DND-41 (cell line): Measurements from ENCODE around the gene CD276.

Experiments used
- ATAC-seq: fragments of 200-7000 bp; cut with Tn5 transposase; 3 replicates; pipeline ENCODE4 v1.9.1; 2021; ENCODE audit warnings: low read depth; ENCODE audit not compliant: insufficient read depth
- DNase-seq: peaks from one replicate; pipeline ENCODE4 v3.0.0-alpha.2; 2020
- H2AFZ ChIP-seq: 2 replicates; pipeline ENCODE4 v1.6.0; 2012; ENCODE audit warnings: low read depth, low read length
- H3K27ac ChIP-seq: 2 replicates; pipeline ENCODE4 v1.5.1; 2012; ENCODE audit warnings: low read length, inconsistent platforms
- H3K27me3 ChIP-seq: fragments of 200-600 bp; sonication (generic); 2 replicates; pipeline ENCODE4 v1.6.0; 2012; ENCODE audit warnings: low read length, mild to moderate bottlenecking, inconsistent platforms; ENCODE audit not compliant: insufficient read depth, poor library complexity
- H3K36me3 ChIP-seq: 2 replicates; pipeline ENCODE4 v1.5.1; 2012; ENCODE audit warnings: low read length, inconsistent platforms; ENCODE audit not compliant: insufficient read depth
- H3K4me1 ChIP-seq: 2 replicates; pipeline ENCODE4 v1.5.1; 2012; ENCODE audit warnings: mild to moderate bottlenecking, low read length; ENCODE audit not compliant: insufficient read depth
- H3K4me2 ChIP-seq: 2 replicates; pipeline ENCODE4 v1.6.0; 2012; ENCODE audit warnings: mild to moderate bottlenecking, moderate library complexity, low read length, inconsistent platforms; ENCODE audit not compliant: insufficient read depth
- H3K4me3 ChIP-seq, 2 experiments: fragments of 200-600 bp in 1 of 2; shearing (Covaris generic) in 1 of 2; 2 replicates each; pipeline ENCODE4 v1.5.1; 2012 to 2016; ENCODE audit warnings: inconsistent platforms in 2 of 2, low read length in 2 of 2, mild to moderate bottlenecking in 2 of 2, low read depth in 1 of 2, moderate library complexity in 1 of 2
- H3K79me2 ChIP-seq: 2 replicates; pipeline ENCODE4 v1.6.0; 2012; ENCODE audit warnings: low read length, inconsistent platforms; ENCODE audit not compliant: insufficient read depth
- H3K9ac ChIP-seq: 2 replicates; pipeline ENCODE4 v1.6.0; 2012; ENCODE audit warnings: low read depth, mild to moderate bottlenecking, inconsistent platforms, low read length, moderate library complexity
- H3K9me3 ChIP-seq: 2 replicates; pipeline ENCODE4 v1.5.1; 2012; ENCODE audit warnings: low read length, moderate library complexity, mild to moderate bottlenecking, inconsistent platforms; ENCODE audit not compliant: insufficient read depth, severe bottlenecking
- H4K20me1 ChIP-seq: 2 replicates; pipeline ENCODE4 v1.6.0; 2012; ENCODE audit warnings: low read length; ENCODE audit not compliant: insufficient read depth
- CTCF ChIP-seq: IDR thresholded peaks from 2 replicates; pipeline ENCODE4 v1.5.1; 2012; ENCODE audit warnings: borderline replicate concordance, low read length, moderate library complexity, mild to moderate bottlenecking; ENCODE audit not compliant: poor library complexity, severe bottlenecking; ENCODE audit errors: extremely low read depth
- EZH2 ChIP-seq: IDR thresholded peaks from 3 replicates; pipeline ENCODE4 v1.6.1; 2012; ENCODE audit warnings: borderline replicate concordance, low read depth, mild to moderate bottlenecking, moderate library complexity, low read length, inconsistent platforms; ENCODE audit not compliant: severe bottlenecking

CD276 gene

DNA sequence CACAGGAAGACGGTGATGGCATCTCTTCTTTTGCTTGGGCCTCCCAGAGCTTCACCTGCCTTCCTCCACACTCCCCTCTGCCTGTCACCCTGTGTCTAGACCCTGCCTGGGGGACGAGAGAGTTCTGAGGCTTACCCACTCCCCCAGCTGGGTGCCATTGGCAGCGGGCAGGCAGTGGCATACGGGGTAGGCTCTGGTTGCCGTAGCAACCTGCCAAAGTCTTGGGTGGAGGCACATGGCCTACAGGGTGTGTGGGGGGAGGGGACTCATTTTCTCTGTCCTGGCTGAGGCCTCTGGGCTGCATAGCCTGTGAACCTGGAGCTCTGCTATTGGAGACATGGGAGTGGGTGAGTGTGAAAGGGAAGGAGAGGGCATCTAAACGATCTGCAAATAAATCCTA is 64.5 kb downstream of the CD276 start:
- H3K4me2 ChIP-seq = no peak overlapping the region
- H3K36me3 ChIP-seq = no peaks in the 10 kb centered on the region
- no peak for DNase-seq
- H3K4me1 ChIP-seq = no peaks in the 10 kb centered on the region
- no peak overlapping the region for H3K9ac ChIP-seq
- H3K9me3 ChIP-seq = no peaks in the 10 kb centered on the region
- no peak for TF ChIP-seq EZH2
- no peak for TF ChIP-seq CTCF
- H3K27ac ChIP-seq = no peak overlapping the region
- H3K4me3 ChIP-seq = no peak overlapping the region
- H3K27me3 ChIP-seq = no peaks in the 10 kb centered on the region
- no peaks in the 10 kb centered on the region for H4K20me1 ChIP-seq
- no peaks in the 10 kb centered on the region for H3K79me2 ChIP-seq
- H2AFZ ChIP-seq = no peak overlapping the region
- no peak for ATAC-seq

DNA sequence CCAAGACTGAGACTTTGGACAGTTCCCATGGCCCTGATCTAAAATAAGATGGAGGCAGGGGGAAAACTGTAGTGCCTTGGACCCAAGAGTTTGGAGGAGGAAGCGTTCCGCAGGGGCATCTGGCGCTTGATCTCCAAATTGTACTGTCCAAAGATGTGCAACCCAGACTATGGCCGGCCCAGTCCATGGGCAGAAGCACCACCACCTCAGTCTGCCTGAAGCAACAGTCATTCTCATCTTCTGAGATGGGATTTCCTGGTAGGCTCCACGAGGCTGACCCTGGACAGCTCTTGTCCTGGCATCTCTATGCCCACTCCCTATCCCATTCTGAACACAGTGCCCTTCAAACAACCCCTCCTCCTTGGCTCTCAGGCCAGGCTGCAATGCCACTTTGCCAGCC is 65.3 kb downstream of the CD276 start:
- TF ChIP-seq EZH2 = no peak
- no peak for TF ChIP-seq CTCF
- no peaks in the 10 kb centered on the region for H3K9me3 ChIP-seq
- H3K36me3 ChIP-seq = no peaks in the 10 kb centered on the region
- H3K4me3 ChIP-seq = no peak overlapping the region
- no peak overlapping the region for H3K4me2 ChIP-seq
- ATAC-seq (no peak), DNase-seq (no peak)
- no peaks in the 10 kb centered on the region for H3K4me1 ChIP-seq
- no peaks in the 10 kb centered on the region for H3K79me2 ChIP-seq
- H3K9ac ChIP-seq = no peak overlapping the region
- no peak overlapping the region for H3K27ac ChIP-seq
- H3K27me3 ChIP-seq = no peaks in the 10 kb centered on the region
- no peaks in the 10 kb centered on the region for H4K20me1 ChIP-seq
- H2AFZ ChIP-seq = no peak overlapping the region

DNA sequence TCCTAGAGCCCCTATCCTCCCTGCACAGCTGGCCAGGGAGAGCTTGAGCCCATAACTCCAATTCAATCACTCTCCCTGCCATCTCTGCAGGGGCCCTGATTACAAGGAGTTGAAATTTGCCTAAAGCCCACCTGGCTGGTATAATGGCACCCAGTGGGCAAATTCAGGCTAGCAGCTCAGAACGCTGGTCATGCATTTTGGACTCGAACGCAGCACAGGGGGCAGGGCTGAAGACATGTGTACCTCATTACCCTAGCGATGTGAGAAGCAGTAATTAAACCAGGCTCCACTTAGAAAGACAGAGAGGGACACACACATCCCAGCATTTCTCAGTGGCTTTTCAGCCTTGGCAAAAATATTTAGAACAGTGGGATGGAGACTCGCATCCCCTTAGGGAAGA is 65.8 kb downstream of the CD276 start:
- Histone ChIP-seq H2AFZ (no peak overlapping the region), H3K9ac (no peak overlapping the region), H3K4me2 (no peak overlapping the region), H3K4me3 (no peak overlapping the region), H3K4me1 (no peaks in the 10 kb centered on the region), H3K27me3 (no peaks in the 10 kb centered on the region), H3K79me2 (no peaks in the 10 kb centered on the region), H3K9me3 (no peaks in the 10 kb centered on the region), H3K36me3 (no peaks in the 10 kb centered on the region), H3K27ac (no peak overlapping the region), H4K20me1 (no peaks in the 10 kb centered on the region)
- TF ChIP-seq CTCF (no peak), EZH2 (no peak)
- ATAC-seq (no peak), DNase-seq (no peak)

GRCh38 chr15:73750438-73750837 is 66.3 kb downstream of the CD276 start:
- no peaks in the 10 kb centered on the region for H3K27me3 ChIP-seq
- no peak for DNase-seq
- no peak for TF ChIP-seq CTCF
- no peaks in the 10 kb centered on the region for H3K79me2 ChIP-seq
- H3K4me3 ChIP-seq = no peak overlapping the region
- H3K27ac ChIP-seq = no peak overlapping the region
- no peaks in the 10 kb centered on the region for H3K9me3 ChIP-seq
- no peaks in the 10 kb centered on the region for H4K20me1 ChIP-seq
- ATAC-seq = no peak
- H3K4me2 ChIP-seq = no peak overlapping the region
- H3K36me3 ChIP-seq = no peaks in the 10 kb centered on the region
- H3K4me1 ChIP-seq = no peaks in the 10 kb centered on the region
- H3K9ac ChIP-seq = no peak overlapping the region
- no peak overlapping the region for H2AFZ ChIP-seq
